ENCODE results near the gene E2F7. TPM values are rescaled to one million over a fixed set of nuclear protein-coding genes. Genes with fewer than 3 reads are reported as not detected.
"Not testable (repeated sequence)": the region's sequence is repeated elsewhere in the genome, so short reads cannot be mapped to it uniquely, and the experiment has no call there.

E2F7 gene
- polyA plus RNA-seq, 4 donors = 0.67 to 3.8 (median 1.4) TPM; not detected in 1

- Histone ChIP-seq H3K36me3 (ENCODE audit: control insufficient read depth in 3 of 3, insufficient read depth in 2 of 3, low read depth in 1 of 3, low read length in 3 of 3) (no peaks in the 10 kb centered on the region), H3K27ac (ENCODE audit: low read depth in 1 of 3, low read length in 2 of 3) (no peak overlapping the region), H3K27me3 (ENCODE audit: control insufficient read depth in 3 of 3, insufficient read depth in 3 of 3, low read length in 3 of 3) (no peaks in the 10 kb centered on the region), H3K4me3 (ENCODE audit: low read depth in 1 of 3, low read length in 3 of 3) (no peak overlapping the region), H3K9me3 (ENCODE audit: control insufficient read depth in 2 of 2, insufficient read depth in 1 of 2, low read depth in 1 of 2, low read length in 1 of 2) (no peaks in the 10 kb centered on the region), H3K4me1 (ENCODE audit: control insufficient read depth in 3 of 3, insufficient read depth in 2 of 3, low read depth in 1 of 3, low read length in 2 of 3) (peaks cover 0 to 4% (median 0%) of the 10 kb centered on the region in 3 donors)
- DNase-seq = no peak
- no peak for FAIRE-seq
- 47 to 71% (median 54%) methylated on average over 1 of the region's 1 CpG for WGBS, 3 donors
Observed at GRCh38 chr12:77076886-77077285, 11.5 kb upstream of the E2F7 start.

- DNase-seq; H3K4me1 ChIP-seq (ENCODE audit: control insufficient read depth in 3 of 3, insufficient read depth in 2 of 3, low read depth in 1 of 3, low read length in 2 of 3); H3K36me3 ChIP-seq (ENCODE audit: control insufficient read depth in 3 of 3, insufficient read depth in 2 of 3, low read depth in 1 of 3, low read length in 3 of 3); H3K27me3 ChIP-seq (ENCODE audit: control insufficient read depth in 3 of 3, insufficient read depth in 3 of 3, low read length in 3 of 3); H3K27ac ChIP-seq (ENCODE audit: low read depth in 1 of 3, low read length in 2 of 3); H3K4me3 ChIP-seq (ENCODE audit: low read depth in 1 of 3, low read length in 3 of 3); H3K9me3 ChIP-seq (ENCODE audit: control insufficient read depth in 2 of 2, insufficient read depth in 1 of 2, low read depth in 1 of 2, low read length in 1 of 2); FAIRE-seq: not testable (repeated sequence)
- 88 to 95% (median 91%) methylated on average over 5 of the region's 5 CpGs for WGBS, 3 donors
Observed at GRCh38 chr12:77073894-77074293, 8.5 kb upstream of the E2F7 start.

GRCh38 chr12:77072833-77073495, 7.6 kb upstream of the E2F7 start:
- no peaks in the 10 kb centered on the region for H3K27me3 ChIP-seq (ENCODE audit: control insufficient read depth in 3 of 3, insufficient read depth in 3 of 3, low read length in 3 of 3)
- no peak overlapping the region for H3K4me3 ChIP-seq (ENCODE audit: low read depth in 1 of 3, low read length in 3 of 3)
- no peaks in the 10 kb centered on the region for H3K9me3 ChIP-seq (ENCODE audit: control insufficient read depth in 2 of 2, insufficient read depth in 1 of 2, low read depth in 1 of 2, low read length in 1 of 2)
- H3K27ac ChIP-seq (ENCODE audit: low read depth in 1 of 3, low read length in 2 of 3) = no peak overlapping the region
- no peak for DNase-seq
- H3K36me3 ChIP-seq (ENCODE audit: control insufficient read depth in 3 of 3, insufficient read depth in 2 of 3, low read depth in 1 of 3, low read length in 3 of 3) = no peaks in the 10 kb centered on the region
- no peaks in the 10 kb centered on the region for H3K4me1 ChIP-seq (ENCODE audit: control insufficient read depth in 3 of 3, insufficient read depth in 2 of 3, low read depth in 1 of 3, low read length in 2 of 3)
- FAIRE-seq = no peak
- WGBS, 3 donors = 88 to 98% (median 95%) methylated on average over 3 of the region's 3 CpGs

DNA sequence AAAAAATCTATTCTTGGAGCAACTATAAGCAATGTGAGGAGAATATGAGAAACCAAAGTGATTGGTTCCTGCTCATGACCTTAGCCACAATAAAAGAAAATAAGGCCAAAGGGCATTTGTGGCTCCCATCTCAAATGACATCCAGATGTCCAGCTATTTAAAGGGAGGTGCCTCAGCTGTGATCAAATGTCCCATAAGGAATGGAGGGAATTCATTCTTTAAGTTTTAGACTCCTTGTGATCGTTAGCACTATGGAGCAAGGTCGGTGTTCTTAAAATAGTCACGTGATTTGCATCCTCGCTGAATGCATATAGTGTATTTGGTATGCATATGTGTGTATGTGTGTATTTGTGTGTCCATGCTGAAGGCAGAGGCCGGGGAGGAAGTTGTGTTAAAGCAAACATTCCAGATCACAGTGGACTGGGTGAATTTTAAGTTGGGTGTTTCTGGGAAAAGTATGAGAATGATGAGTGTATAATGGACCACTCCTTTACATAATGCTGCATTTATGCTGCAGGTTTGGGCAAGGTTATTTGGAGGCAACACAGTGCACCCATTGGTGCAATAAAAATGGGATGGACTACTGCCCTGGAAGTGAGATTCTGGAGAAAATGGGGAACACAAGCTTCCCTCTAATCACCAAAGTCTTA, 5.6 kb upstream of the E2F7 start:
- no peaks in the 10 kb centered on the region for H3K4me1 ChIP-seq (ENCODE audit: control insufficient read depth in 3 of 3, insufficient read depth in 2 of 3, low read depth in 1 of 3, low read length in 2 of 3)
- no peaks in the 10 kb centered on the region for H3K27me3 ChIP-seq (ENCODE audit: control insufficient read depth in 3 of 3, insufficient read depth in 3 of 3, low read length in 3 of 3)
- FAIRE-seq = no peak
- no peaks in the 10 kb centered on the region for H3K9me3 ChIP-seq (ENCODE audit: control insufficient read depth in 2 of 2, insufficient read depth in 1 of 2, low read depth in 1 of 2, low read length in 1 of 2)
- DNase-seq = no peak
- no peak overlapping the region for H3K4me3 ChIP-seq (ENCODE audit: low read depth in 1 of 3, low read length in 3 of 3)
- no peak overlapping the region for H3K27ac ChIP-seq (ENCODE audit: low read depth in 1 of 3, low read length in 2 of 3)
- no peaks in the 10 kb centered on the region for H3K36me3 ChIP-seq (ENCODE audit: control insufficient read depth in 3 of 3, insufficient read depth in 2 of 3, low read depth in 1 of 3, low read length in 3 of 3)
- WGBS, 3 donors = 81 to 92% (median 88%) methylated on average over 5 of the region's 5 CpGs

- Histone ChIP-seq H3K36me3 (ENCODE audit: control insufficient read depth in 3 of 3, insufficient read depth in 2 of 3, low read depth in 1 of 3, low read length in 3 of 3) (no peaks in the 10 kb centered on the region), H3K9me3 (ENCODE audit: control insufficient read depth in 2 of 2, insufficient read depth in 1 of 2, low read depth in 1 of 2, low read length in 1 of 2) (no peaks in the 10 kb centered on the region), H3K4me3 (ENCODE audit: low read depth in 1 of 3, low read length in 3 of 3) (no peak overlapping the region), H3K4me1 (ENCODE audit: control insufficient read depth in 3 of 3, insufficient read depth in 2 of 3, low read depth in 1 of 3, low read length in 2 of 3) (no peaks in the 10 kb centered on the region), H3K27me3 (ENCODE audit: control insufficient read depth in 3 of 3, insufficient read depth in 3 of 3, low read length in 3 of 3) (no peaks in the 10 kb centered on the region), H3K27ac (ENCODE audit: low read depth in 1 of 3, low read length in 2 of 3) (no peak overlapping the region)
- 60 to 78% (median 70%) methylated on average over 3 of the region's 3 CpGs for WGBS, 3 donors
- DNase-seq (no peak), FAIRE-seq (no peak)
Observed at GRCh38 chr12:77070382-77070781, 5.0 kb upstream of the E2F7 start.

GRCh38 chr12:77064896-77065360, 441 bp downstream of the E2F7 start:
- H3K27me3 ChIP-seq (ENCODE audit: control insufficient read depth in 3 of 3, insufficient read depth in 3 of 3, low read length in 3 of 3) = no peaks in the 10 kb centered on the region
- no peaks in the 10 kb centered on the region for H3K36me3 ChIP-seq (ENCODE audit: control insufficient read depth in 3 of 3, insufficient read depth in 2 of 3, low read depth in 1 of 3, low read length in 3 of 3)
- no peaks in the 10 kb centered on the region for H3K9me3 ChIP-seq (ENCODE audit: control insufficient read depth in 2 of 2, insufficient read depth in 1 of 2, low read depth in 1 of 2, low read length in 1 of 2)
- no peak overlapping the region for H3K27ac ChIP-seq (ENCODE audit: low read depth in 1 of 3, low read length in 2 of 3)
- WGBS, 3 donors = 1 to 2% (median 1%) methylated on average over 24 of the region's 24 CpGs
- no peak for FAIRE-seq
- peaks cover 0 to 8% (median 0%) of the 10 kb centered on the region in 3 donors for H3K4me1 ChIP-seq (ENCODE audit: control insufficient read depth in 3 of 3, insufficient read depth in 2 of 3, low read depth in 1 of 3, low read length in 2 of 3)
- no peak for DNase-seq
- H3K4me3 ChIP-seq (ENCODE audit: low read depth in 1 of 3, low read length in 3 of 3) = peak overlapping the region; percentile 29 to 80 (median 72)

DNA sequence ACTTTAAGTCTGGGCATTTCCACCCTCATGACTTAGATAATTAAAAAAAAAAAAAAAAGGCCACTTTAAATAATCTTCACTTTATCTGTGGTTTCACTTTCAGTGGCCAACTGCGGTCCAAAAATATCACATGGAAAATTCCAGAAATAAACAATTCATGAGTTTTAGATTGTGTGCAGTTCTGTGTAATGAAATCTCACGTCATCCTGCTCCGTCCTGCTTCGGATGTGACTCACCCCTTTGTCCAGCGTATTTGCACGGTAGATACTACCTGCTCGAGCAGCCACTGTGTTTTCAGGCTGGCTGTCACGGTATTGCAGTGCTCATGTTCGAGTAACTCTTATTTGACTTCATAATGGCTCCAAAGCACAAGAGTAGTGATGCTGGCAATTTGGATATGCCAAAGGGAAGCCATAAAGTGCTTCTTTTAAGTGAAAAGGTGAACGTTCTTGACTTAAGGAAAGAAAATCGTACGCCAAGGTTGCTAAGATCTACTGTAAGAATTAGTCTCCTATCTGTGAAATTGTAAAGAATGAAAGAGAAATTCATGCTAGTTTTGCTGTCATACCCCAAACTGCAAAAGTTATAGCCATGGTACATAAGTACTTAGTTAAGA, 2.4 kb downstream of the E2F7 start:
- Histone ChIP-seq H3K4me3 (ENCODE audit: low read depth in 1 of 3, low read length in 3 of 3) (no peak overlapping the region), H3K36me3 (ENCODE audit: control insufficient read depth in 3 of 3, insufficient read depth in 2 of 3, low read depth in 1 of 3, low read length in 3 of 3) (no peaks in the 10 kb centered on the region), H3K9me3 (ENCODE audit: control insufficient read depth in 2 of 2, insufficient read depth in 1 of 2, low read depth in 1 of 2, low read length in 1 of 2) (no peaks in the 10 kb centered on the region), H3K27me3 (ENCODE audit: control insufficient read depth in 3 of 3, insufficient read depth in 3 of 3, low read length in 3 of 3) (no peaks in the 10 kb centered on the region), H3K4me1 (ENCODE audit: control insufficient read depth in 3 of 3, insufficient read depth in 2 of 3, low read depth in 1 of 3, low read length in 2 of 3) (peaks cover 0 to 8% (median 0%) of the 10 kb centered on the region in 3 donors), H3K27ac (ENCODE audit: low read depth in 1 of 3, low read length in 2 of 3) (no peak overlapping the region)
- FAIRE-seq = no peak
- DNase-seq = peak in 1 of 2 donors; percentile 5
- 59 to 76% (median 66%) methylated on average over 12 of the region's 12 CpGs for WGBS, 3 donors

GRCh38 chr12:77062396-77062795, 3.0 kb downstream of the E2F7 start:
- 63 to 88% (median 78%) methylated on average over 1 of the region's 1 CpG for WGBS, 3 donors
- Histone ChIP-seq H3K27me3 (ENCODE audit: control insufficient read depth in 3 of 3, insufficient read depth in 3 of 3, low read length in 3 of 3) (no peaks in the 10 kb centered on the region), H3K4me1 (ENCODE audit: control insufficient read depth in 3 of 3, insufficient read depth in 2 of 3, low read depth in 1 of 3, low read length in 2 of 3) (peaks cover 0 to 8% (median 0%) of the 10 kb centered on the region in 3 donors), H3K9me3 (ENCODE audit: control insufficient read depth in 2 of 2, insufficient read depth in 1 of 2, low read depth in 1 of 2, low read length in 1 of 2) (no peaks in the 10 kb centered on the region), H3K36me3 (ENCODE audit: control insufficient read depth in 3 of 3, insufficient read depth in 2 of 3, low read depth in 1 of 3, low read length in 3 of 3) (no peaks in the 10 kb centered on the region), H3K27ac (ENCODE audit: low read depth in 1 of 3, low read length in 2 of 3) (no peak overlapping the region), H3K4me3 (ENCODE audit: low read depth in 1 of 3, low read length in 3 of 3) (no peak overlapping the region)
- no peak for DNase-seq
- FAIRE-seq = no peak
